ENCODE measurements around the gene MOK.
A peak's percentile ranks its signal among the peaks of the same experiment; 100 is the strongest.

MOK gene

DNA sequence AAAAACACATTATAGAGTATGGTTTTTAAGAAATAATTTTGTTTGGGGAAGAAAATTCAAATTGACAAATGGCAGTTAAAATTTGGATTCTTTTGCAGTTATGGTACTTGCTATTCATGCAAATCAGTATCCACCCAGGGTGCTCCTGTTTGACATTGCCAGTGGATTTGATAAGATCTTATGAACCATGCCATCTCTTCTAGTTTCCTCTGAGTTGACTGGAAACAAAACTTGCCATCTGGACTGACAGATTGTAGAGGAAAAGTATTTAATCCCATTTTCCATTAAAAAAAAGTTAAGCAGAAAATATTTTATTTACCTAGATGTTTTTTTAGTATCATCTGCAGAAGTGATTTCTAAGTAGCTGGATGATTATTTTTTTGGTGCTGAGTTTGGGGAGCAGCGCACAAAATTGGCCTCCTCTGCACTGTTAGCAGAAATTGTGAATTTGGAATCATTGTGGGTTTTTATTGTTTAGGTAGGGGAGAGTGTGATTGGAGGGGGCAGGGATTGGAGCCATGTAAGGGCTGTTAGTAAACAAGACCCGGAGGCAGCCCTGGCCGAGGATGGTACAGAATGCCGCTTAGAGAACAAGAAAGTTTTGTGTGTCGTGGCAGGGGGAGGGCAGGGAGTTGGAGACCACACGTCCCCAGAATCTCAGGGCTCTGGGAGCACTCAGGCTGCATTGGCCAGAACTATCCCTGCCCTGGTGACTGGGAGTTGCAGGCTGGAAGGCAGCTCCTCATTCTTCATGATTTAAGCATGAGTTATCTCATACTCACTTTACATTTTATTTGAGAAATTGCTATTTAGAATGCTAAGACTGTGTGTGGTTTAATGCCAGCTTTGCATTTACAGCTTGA is 108.7 kb downstream of the MOK start:
- no peak for TF ChIP-seq GATA1 (IDR thresholded peaks at IDR 0.05; ENCODE audit: low read depth, low read length)
- no peak for TF ChIP-seq POLR2A (IDR thresholded peaks at IDR 0.05; ENCODE audit: low read length)
- no peak for DNase-seq

DNA sequence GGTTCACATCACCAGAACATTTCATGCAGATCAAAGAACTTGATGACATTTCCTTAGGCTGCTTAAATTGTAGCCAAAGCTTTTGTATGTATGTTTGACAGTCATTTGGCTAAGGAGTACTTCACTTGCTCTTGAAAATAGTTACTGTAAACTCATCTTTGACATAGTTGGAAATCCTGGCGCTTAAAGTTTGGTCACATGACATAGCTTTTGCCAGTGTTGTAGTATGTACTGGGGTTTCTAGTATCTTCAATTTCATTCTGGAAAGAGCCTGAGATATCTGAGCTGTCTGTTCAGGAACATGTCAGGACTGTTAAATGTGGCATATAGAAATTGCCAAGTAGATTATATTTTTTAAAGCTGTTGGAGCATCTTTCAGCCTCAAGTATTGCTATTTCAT is 109.5 kb downstream of the MOK start:
- TF ChIP-seq GATA1 (IDR thresholded peaks at IDR 0.05; ENCODE audit: low read depth, low read length) (no peak), POLR2A (IDR thresholded peaks at IDR 0.05; ENCODE audit: low read length) (no peak)
- no peak for DNase-seq

DNA sequence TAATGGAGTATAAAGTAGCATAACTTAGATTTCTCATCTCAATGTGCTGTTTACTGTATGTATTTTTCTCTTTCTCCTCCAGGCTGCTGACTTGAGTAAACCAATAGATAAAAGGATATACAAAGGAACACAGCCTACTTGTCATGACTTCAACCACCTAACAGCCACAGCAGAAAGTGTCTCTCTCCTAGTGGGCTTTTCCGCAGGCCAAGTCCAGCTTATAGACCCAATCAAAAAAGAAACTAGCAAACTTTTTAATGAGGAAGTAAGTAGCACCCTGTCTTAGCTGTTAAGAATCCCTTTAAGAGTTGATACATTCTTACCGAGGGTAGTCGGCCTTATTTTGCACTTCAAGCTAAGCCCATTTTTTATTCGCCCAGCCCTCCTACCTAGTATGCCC is 110.1 kb downstream of the MOK start:
- TF ChIP-seq POLR2A (IDR thresholded peaks at IDR 0.05; ENCODE audit: low read length) (no peak), GATA1 (IDR thresholded peaks at IDR 0.05; ENCODE audit: low read depth, low read length) (no peak)
- no peak for DNase-seq

DNA sequence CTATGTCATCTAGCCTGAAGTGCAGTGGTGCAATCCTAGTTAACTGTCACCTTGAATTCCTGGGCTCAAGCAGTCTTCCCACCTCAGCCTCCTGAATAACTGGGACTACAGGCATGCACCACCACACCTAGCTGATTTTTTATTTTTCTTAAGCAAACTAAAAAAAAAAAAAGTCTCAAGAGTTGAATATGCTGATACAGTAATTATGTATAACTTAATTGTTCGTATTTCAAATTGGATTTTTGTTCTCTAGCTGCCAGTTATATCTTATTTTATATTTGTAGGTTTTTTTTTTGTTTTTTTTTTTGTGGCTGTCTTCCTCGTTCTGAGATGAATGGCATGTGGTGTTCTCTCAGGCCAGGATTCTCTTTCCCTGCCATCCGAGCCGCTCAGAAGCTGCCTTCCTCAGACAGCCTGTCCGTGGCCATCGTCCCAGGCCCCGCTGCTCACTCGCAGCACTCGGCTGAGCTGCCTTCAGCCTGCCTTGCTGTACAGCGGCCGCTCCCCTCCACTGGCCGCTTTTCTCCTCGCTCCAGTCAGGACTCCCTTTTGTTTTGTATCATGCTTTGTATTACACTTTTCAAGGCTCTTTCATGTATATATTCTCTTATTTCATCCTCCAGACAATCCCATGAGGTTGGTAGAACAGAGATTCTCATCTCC is 112.0 kb downstream of the MOK start:
- TF ChIP-seq GATA1 (IDR thresholded peaks at IDR 0.05; ENCODE audit: low read depth, low read length) (no peak), POLR2A (IDR thresholded peaks at IDR 0.05; ENCODE audit: low read length) (no peak)
- DNase-seq = no peak

DNA sequence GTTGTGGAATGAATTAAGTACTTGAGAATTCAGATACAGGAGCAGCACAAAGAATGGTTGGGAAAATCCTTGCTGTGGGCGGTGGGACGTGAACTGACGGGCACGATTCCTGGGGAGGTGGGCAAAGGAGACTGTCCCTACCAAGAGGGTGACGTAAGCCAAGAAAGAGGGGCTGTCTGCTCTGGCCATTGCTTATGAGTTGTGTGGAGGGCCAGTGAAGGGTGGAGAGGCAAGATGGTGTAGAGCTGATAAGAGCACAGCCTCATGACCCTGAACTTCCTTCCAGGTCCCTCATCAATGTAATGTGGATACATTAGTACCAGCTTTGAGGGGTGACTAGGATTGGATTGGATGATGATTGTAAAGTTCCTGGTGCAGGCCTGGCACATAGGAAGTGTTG is 115.1 kb downstream of the MOK start:
- no peak for TF ChIP-seq POLR2A (IDR thresholded peaks at IDR 0.05; ENCODE audit: low read length)
- peak; percentile 67 for TF ChIP-seq GATA1 (IDR thresholded peaks at IDR 0.05; ENCODE audit: low read depth, low read length)

DNA sequence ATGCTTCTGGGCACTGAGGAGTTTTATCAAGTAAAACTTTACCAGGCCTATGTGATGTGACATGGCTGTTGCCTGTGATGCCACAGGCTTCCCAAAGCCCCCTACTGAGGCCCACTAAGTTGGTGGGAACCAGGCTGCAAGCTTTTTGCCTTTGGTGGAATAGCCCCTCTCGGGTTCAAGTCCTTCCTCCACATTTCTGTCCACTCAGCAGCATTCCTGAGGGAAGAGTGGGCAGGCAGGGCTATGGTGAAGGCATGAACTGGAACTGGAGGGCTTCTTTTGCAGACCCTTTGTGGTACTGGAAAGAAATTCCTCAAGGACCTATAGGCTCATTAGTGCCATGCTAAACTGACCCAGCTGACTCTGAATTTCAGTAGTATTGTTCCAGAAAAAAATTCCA is 116.8 kb downstream of the MOK start:
- TF ChIP-seq GATA1 (IDR thresholded peaks at IDR 0.05; ENCODE audit: low read depth, low read length) = no peak
- no peak for TF ChIP-seq POLR2A (IDR thresholded peaks at IDR 0.05; ENCODE audit: low read length)
- DNase-seq = no peak

More for the DNA sequence above, 115.1 kb downstream of the MOK start:
- peak; percentile 75 to 83 for DNase-seq

DNA sequence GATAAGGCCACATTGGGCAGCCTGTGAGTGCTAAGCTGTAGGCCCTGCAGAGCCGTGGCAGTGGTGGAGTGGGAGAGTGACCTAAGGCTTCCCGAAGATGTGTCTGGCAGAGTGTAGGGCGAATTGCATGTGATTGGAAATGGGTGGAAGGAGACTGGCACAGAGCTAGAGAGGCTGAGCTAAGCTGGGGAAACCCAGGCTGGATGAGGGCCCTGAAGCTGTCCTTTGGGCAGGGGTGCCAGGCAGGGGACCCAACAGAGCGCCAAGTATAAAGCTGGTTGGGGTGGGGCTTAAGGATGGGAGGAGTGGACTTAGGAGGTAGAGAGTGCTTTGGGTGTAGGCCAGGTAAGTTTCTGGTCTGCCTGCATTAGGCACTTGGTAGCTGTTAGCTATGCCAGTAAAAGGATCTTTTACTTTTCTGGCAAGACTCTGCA is 117.4 kb downstream of the MOK start:
- TF ChIP-seq GATA1 (IDR thresholded peaks at IDR 0.05; ENCODE audit: low read depth, low read length) = no peak
- TF ChIP-seq POLR2A (IDR thresholded peaks at IDR 0.05; ENCODE audit: low read length) = no peak
- no peak for DNase-seq

DNA sequence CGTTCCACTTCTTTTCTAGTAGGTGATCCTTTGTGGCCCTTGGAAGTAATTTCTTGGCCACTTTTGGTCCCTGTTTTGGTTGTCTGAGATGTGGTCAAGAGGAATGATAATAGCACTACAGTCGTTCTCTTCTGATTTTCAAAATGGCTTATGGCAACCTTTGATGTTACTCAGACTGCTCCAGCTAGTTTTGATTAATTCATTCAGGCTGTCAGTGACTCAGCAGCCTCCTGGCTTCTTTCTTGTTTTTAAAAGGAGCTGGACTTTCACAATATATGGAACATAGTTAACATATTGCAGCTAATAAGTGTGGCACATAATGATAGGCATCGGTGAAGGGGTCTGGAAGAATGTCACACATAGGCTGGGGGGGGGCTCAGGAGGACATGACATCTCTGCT is 117.9 kb downstream of the MOK start:
- TF ChIP-seq POLR2A (IDR thresholded peaks at IDR 0.05; ENCODE audit: low read length) (no peak), GATA1 (IDR thresholded peaks at IDR 0.05; ENCODE audit: low read depth, low read length) (no peak)
- peak in 1 of 2 experiments; percentile 21 for DNase-seq

DNA sequence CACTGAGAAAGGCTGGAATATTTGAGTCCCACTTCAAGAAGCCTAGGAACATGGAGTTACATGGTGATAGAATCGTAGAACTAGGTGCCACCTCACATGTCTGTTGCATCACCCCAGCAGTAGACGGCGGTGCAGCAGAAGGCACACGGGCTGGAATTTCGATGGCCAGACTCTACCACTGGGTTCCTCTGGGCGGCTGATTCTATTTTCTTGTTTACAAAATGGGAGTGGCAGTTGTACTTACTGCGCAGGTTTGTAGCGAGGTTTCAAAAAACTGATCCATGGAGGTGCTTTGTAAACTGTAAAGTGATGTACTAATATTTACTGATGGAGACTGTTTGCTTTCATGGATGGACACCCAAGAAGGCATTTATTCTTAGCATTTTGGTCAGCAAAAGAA is 119.6 kb downstream of the MOK start:
- no peak for DNase-seq
- TF ChIP-seq POLR2A (IDR thresholded peaks at IDR 0.05; ENCODE audit: low read length) (no peak), GATA1 (IDR thresholded peaks at IDR 0.05; ENCODE audit: low read depth, low read length) (no peak)

DNA sequence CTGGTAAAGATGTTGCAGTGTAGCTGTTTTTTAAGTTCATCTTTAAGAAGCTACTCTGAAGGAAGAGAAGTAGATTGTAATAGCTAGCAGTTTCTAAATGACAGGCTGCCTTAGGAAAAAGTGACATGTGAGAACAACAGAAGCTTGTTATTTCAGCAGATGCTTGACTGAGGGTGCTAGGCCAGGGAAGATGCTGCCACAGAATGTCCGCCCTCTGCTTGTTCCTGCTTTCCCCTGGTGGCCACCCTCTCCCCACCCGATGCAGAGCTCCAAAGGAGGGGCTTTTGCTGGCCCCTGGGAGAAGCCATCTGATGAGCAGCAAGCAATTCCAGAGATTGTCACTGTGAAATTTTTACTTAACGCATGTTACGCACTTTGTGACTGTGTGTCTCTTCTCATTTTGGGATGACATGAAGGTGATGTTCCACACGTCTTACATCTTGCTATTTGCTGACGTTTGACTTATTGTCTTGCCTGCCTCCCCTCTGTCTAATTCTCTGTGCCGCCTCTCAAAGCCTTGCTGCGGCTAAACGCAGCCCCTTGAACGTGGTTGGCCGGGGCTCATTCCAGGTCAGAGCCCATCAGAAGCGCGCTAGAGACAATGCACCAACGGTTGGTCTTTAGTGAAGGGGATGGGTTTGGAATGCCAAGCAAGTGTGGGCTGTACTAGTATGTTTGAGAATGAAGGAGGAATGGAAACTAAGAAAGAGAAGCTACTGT is 120.5 kb downstream of the MOK start:
- no peak for DNase-seq
- TF ChIP-seq GATA1 (IDR thresholded peaks at IDR 0.05; ENCODE audit: low read depth, low read length) (no peak), POLR2A (IDR thresholded peaks at IDR 0.05; ENCODE audit: low read length) (no peak)

DNA sequence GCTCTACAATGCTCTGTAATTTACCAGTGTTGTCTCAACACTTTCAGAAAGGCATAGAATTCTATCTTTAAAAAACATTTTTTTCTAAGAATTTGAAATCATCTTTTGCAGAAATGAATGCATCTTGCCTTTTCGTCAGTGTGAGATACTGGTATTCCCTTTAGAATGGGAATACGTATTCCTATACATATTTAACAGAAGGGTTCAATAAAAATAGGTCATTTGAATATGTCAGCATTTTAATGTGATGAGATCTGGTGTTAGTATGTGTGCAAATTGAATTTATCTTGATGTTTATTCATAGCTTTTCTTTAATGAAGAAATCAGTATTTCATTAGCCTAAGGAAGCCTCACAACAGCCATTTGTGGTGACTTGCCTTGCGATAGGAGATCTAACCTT is 121.1 kb downstream of the MOK start:
- DNase-seq = no peak
- TF ChIP-seq GATA1 (IDR thresholded peaks at IDR 0.05; ENCODE audit: low read depth, low read length) = no peak
- TF ChIP-seq POLR2A (IDR thresholded peaks at IDR 0.05; ENCODE audit: low read length) = no peak

DNA sequence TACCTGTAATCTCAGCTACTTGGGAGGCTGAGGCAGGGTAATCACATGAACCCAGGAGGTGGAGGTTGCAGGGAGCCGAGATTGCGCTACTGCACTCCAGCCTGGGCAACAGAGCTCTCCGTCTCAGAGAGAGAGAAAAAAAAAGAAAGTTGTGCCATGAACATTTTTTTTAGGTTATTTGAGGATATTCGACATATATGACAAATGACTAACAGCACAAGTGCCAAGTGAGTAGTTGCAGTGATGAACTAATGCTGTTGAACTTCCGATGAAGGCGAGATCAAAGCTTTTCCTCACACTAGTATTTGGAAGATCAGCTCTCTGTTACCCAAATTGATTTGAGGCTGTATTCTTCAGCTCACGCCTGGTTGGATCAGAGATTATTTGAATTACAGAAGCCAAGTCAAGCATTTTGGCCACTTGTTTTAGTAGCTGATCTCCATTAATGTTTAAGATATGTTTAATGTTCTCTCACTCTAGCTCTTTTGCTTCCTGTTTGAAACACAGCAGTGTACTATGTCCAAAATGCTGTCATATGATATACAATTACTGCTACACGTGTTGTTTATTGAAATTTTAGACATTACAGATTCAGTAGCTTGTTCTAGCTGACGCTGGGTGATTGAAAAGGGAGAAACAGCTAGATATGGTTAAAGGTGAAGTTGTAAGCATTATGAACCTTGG is 121.9 kb downstream of the MOK start:
- TF ChIP-seq GATA1 (IDR thresholded peaks at IDR 0.05; ENCODE audit: low read depth, low read length) = no peak
- TF ChIP-seq POLR2A (IDR thresholded peaks at IDR 0.05; ENCODE audit: low read length) = no peak
- DNase-seq = no peak

DNA sequence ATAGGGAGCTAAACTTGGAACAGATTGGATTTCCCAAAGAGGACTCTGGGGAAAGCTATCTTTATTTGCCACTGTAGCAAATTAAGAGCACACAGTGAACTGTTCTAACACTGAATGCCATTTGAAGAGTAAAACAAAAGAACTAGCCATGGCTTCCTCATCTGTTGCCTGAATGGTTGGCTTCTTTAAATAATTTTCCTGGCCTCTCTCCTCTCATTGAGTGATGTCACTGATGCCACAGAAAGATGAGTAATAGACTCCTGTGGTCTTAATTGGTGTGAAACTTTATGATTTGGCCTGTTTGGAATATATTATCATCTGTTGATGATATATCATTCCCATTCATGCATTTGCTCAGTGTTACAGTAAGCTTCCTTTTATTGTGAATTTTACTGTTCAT is 122.8 kb downstream of the MOK start:
- DNase-seq = peak in 1 of 2 experiments; percentile 12
- TF ChIP-seq GATA1 (IDR thresholded peaks at IDR 0.05; ENCODE audit: low read depth, low read length) (no peak), POLR2A (IDR thresholded peaks at IDR 0.05; ENCODE audit: low read length) (no peak)

DNA sequence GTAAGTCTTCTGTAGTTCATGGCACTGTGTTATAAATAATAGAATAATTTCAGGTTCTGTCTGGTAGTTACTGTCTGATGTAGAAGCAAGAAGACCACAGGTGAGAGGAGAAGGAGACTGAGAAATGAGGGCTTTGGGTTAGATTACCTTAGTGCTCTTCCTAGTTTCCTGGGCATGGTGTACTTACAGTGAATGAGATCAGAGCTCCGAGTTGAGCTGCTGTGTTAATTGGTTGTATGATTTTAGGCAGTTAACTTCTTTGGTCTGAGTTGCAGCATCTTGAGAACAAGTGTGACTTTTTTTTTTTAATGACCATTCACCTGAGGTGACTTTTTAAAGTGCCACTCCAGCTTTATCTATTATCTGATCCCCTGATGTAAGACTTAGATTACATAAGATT is 123.8 kb downstream of the MOK start:
- DNase-seq = no peak
- no peak for TF ChIP-seq POLR2A (IDR thresholded peaks at IDR 0.05; ENCODE audit: low read length)
- TF ChIP-seq GATA1 (IDR thresholded peaks at IDR 0.05; ENCODE audit: low read depth, low read length) = no peak
